ENCODE data around the gene MYBPC1. TPM values are rescaled to one million over a fixed set of nuclear protein-coding genes. Genes with fewer than 3 reads are reported as not detected.

Gene MYBPC1
- total RNA-seq, 6 donors from 2014 or later, result 6.3 TPM; not detected in 5

DNA sequence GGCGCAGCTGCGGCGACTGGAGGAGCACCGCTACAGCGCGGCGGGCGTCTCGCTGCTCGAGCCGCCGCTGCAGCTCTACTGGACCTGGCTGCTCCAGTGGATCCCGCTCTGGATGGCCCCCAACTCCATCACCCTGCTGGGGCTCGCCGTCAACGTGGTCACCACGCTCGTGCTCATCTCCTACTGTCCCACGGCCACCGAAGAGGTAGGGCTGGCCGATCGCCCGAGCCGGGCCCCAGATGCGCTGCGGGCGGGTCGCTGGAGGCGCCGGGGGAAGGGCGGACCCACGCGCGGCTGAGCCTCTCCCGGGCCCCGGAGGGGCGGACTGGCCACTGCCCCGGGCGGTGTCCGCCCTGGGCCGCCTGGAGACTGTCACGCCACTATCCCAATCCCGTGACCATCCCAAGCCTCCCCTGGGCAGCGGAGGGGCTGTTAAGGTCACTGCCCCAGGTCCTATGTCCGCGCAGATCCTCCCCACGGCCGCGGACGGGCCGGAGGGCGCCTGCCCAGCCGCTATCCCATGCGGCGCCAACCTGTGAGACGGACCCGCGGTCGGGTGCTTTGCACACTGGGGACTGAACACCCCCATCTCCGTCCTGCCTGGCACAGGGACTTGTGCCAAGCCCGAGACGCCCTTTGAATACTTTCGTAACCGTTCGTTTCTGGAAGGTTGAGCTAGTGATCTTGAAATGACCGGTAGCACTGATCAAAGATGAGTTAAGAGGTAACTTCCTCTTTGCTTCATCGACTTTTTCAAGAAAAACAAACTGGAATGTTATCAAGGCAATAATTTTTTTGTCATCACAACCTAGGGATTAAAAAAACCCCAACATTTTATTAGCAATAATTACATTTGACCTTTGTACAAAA lies 103.4 kb downstream of the MYBPC1 start:
- WGBS, 2 donors, result 1% methylated on average over 8 to 37 of the region's 67 CpGs
- ATAC-seq (ENCODE audit: low FRiP score in 2 of 2) (peak; percentile 73 to 78), DNase-seq (peak; percentile 67 to 93)
- H3K36me3 ChIP-seq, result no peaks in the 10 kb centered on the region
- peaks cover 22 to 62% (median 49%) of the 10 kb centered on the region in 4 donors for H3K4me1 ChIP-seq
- H3K9me3 ChIP-seq, result no peaks in the 10 kb centered on the region
- H3K27ac ChIP-seq, result peak overlapping the region; percentile 88 to 96 (median 90)
- H3K27me3 ChIP-seq, result no peaks in the 10 kb centered on the region
- TF ChIP-seq POLR2A (IDR thresholded peaks at IDR 0.05), result peak in 1 of 4 donors; percentile 65
- no peak for TF ChIP-seq EP300 (IDR thresholded peaks at IDR 0.05)
- TF ChIP-seq, protein P1, sequence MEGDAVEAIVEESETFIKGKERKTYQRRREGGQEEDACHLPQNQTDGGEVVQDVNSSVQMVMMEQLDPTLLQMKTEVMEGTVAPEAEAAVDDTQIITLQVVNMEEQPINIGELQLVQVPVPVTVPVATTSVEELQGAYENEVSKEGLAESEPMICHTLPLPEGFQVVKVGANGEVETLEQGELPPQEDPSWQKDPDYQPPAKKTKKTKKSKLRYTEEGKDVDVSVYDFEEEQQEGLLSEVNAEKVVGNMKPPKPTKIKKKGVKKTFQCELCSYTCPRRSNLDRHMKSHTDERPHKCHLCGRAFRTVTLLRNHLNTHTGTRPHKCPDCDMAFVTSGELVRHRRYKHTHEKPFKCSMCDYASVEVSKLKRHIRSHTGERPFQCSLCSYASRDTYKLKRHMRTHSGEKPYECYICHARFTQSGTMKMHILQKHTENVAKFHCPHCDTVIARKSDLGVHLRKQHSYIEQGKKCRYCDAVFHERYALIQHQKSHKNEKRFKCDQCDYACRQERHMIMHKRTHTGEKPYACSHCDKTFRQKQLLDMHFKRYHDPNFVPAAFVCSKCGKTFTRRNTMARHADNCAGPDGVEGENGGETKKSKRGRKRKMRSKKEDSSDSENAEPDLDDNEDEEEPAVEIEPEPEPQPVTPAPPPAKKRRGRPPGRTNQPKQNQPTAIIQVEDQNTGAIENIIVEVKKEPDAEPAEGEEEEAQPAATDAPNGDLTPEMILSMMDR (IDR thresholded peaks at IDR 0.05), result peak in 1 of 6 experiments; percentile 6
- peak; percentile 18 to 29 for TF ChIP-seq POLR2AphosphoS5 (IDR thresholded peaks at IDR 0.05)
- H3K4me3 ChIP-seq, result peak overlapping the region; percentile 60 to 94 (median 90)

DNA sequence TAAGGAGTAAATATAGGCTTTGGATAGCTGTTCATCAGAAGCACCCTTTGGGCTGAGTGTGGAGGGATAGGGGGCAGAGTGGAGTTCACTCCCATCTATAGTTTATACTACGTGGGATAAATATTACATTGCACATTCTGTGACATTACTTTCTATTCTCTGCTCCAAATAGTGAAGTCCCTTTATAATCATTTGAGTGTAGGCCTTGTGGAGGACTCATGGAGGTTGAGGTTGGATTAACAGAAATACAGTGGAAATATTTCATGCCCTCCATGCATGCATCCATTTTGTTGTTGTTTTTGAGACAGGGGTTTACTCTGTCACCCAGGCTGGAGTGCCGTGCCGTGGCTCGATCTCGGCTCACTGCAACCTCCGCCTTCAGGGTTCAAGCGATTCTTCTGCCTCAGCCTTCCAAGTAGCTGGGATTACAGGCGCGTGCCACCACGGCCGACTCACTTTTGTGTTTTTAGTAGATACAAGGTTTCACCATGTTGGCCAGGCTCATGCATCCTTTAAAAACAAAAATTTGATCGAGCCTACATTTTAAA lies 104.1 kb downstream of the MYBPC1 start:
- WGBS, 2 donors, result 82 to 85% methylated on average over 12 of the region's 12 CpGs
- Histone ChIP-seq H3K27ac (peak overlapping the region; percentile 88 to 96 (median 90)), H3K4me3 (peak overlapping the region; percentile 60 to 94 (median 90)), H3K4me1 (peaks cover 28 to 67% (median 52%) of the 10 kb centered on the region in 4 donors), H3K27me3 (no peaks in the 10 kb centered on the region), H3K36me3 (no peaks in the 10 kb centered on the region), H3K9me3 (no peaks in the 10 kb centered on the region)
- ATAC-seq (ENCODE audit: low FRiP score in 2 of 2) (no peak), DNase-seq (peak in 1 of 2 donors; percentile 45)
- no peak for TF ChIP-seq EP300 (IDR thresholded peaks at IDR 0.05)
- TF ChIP-seq POLR2AphosphoS5 (IDR thresholded peaks at IDR 0.05), result no peak
- TF ChIP-seq POLR2A (IDR thresholded peaks at IDR 0.05), result no peak
- TF ChIP-seq, protein P1 (IDR thresholded peaks at IDR 0.05), result no peak

DNA sequence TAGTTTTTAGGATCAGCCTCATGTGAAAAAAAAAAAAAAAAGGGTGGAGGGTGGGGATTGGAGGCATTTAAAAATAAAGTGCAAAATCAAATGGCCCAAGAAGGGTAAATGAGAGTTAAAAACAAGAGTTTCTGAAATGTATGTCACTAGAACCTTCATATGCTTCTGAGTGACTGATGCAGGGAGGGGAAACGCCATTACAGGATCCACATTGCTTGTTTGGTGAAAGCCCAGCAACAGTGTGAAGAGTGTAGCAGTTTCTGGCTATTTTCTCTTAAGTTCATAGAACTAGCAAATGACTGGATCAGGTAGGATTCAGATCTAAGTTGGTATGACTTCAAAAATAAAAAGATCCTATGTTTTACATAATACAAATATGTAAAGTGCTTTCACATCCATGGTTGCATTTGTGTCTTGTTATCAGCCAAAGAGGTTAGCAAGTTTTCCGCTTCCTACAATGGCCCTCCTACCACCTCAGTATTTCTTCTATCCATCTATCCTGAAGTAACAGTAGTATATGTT lies 105.6 kb downstream of the MYBPC1 start:
- ATAC-seq (ENCODE audit: low FRiP score in 2 of 2) (no peak), DNase-seq (no peak)
- Histone ChIP-seq H3K36me3 (no peaks in the 10 kb centered on the region), H3K4me1 (peaks cover 30 to 67% (median 52%) of the 10 kb centered on the region in 4 donors), H3K9me3 (no peaks in the 10 kb centered on the region), H3K27ac (no peak overlapping the region), H3K4me3 (peak overlapping the region in 2 of 4 donors; percentile 94), H3K27me3 (no peaks in the 10 kb centered on the region)
- WGBS, 2 donors, result 81 to 89% methylated on average over 2 of the region's 2 CpGs
- TF ChIP-seq EP300 (IDR thresholded peaks at IDR 0.05) (no peak), POLR2AphosphoS5 (IDR thresholded peaks at IDR 0.05) (no peak), POLR2A (IDR thresholded peaks at IDR 0.05) (no peak)
- TF ChIP-seq, protein P1 (IDR thresholded peaks at IDR 0.05), result no peak

DNA sequence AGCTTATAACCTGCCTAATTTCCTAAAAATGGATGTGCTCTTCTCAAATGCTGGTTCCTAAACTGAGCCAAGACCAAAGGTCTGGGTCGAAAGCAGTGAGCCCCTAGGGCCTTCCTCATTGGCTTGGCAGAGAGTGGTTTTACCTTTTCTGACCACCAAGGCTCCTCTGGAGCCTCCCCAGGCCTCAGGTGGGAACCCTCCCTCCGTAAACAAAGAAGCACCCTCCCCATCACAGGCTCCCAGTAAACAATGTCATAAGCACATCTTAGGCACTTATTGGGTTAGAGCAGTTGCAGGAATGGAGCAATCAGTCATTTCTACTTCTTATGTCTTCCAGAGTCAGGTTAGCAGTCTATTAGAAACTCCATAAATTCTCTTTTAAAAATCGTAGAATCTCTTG lies 108.7 kb downstream of the MYBPC1 start:
- no peak overlapping the region for H3K27ac ChIP-seq

More for the DNA sequence above, 108.7 kb downstream of the MYBPC1 start:
- Histone ChIP-seq H3K4me1 (peaks cover 26 to 67% (median 40%) of the 10 kb centered on the region in 4 donors), H3K36me3 (no peaks in the 10 kb centered on the region), H3K27me3 (no peaks in the 10 kb centered on the region), H3K4me3 (no peak overlapping the region), H3K9me3 (no peaks in the 10 kb centered on the region)
- ATAC-seq (ENCODE audit: low FRiP score in 2 of 2) (no peak), DNase-seq (no peak)
- WGBS, 2 donors, result 85 to 90% methylated on average over 3 of the region's 3 CpGs
- no peak for TF ChIP-seq POLR2A (IDR thresholded peaks at IDR 0.05)
- TF ChIP-seq, protein P1 (IDR thresholded peaks at IDR 0.05), result no peak
- TF ChIP-seq POLR2AphosphoS5 (IDR thresholded peaks at IDR 0.05), result no peak
- no peak for TF ChIP-seq EP300 (IDR thresholded peaks at IDR 0.05)

Measured in upper lobe of left lung (tissue), 6 donors.